SU-DHL-6 (cell line): Measurements from ENCODE around the gene ZNF536.

Experiments used
- H2AFZ ChIP-seq: fragments of 200-600 bp; sonication (generic); 2 replicates; pipeline ENCODE4 v1.6.1; 2014; ENCODE audit warnings: low read depth, mild to moderate bottlenecking, moderate library complexity, mixed read lengths, antibody characterized with exemption, low read length; ENCODE audit not compliant: severe bottlenecking
- H3F3A ChIP-seq: fragments of 200-600 bp; shearing (Covaris generic); 2 replicates; pipeline ENCODE4 v1.6.0; 2016; ENCODE audit warnings: antibody characterized with exemption, mild to moderate bottlenecking; ENCODE audit not compliant: insufficient read depth
- H3K27ac ChIP-seq: fragments of 200-600 bp; sonication (generic); 2 replicates; pipeline ENCODE4 v1.5.1; 2016; ENCODE audit warnings: low read depth, mild to moderate bottlenecking, low read length, moderate library complexity, mixed read lengths
- H3K27me3 ChIP-seq: fragments of 200-600 bp; sonication (generic), shearing (Covaris generic); 2 replicates; pipeline ENCODE4 v1.6.0; 2014; ENCODE audit warnings: mild to moderate bottlenecking, low read length
- H3K36me3 ChIP-seq: fragments of 200-600 bp; sonication (generic); 2 replicates; pipeline ENCODE4 v1.6.1; 2014; ENCODE audit warnings: mild to moderate bottlenecking, low read length, mixed read lengths
- H3K4me2 ChIP-seq: fragments of 300-600, 200-600 bp; shearing (Covaris generic), sonication (generic); 2 replicates; pipeline ENCODE4 v1.6.0; 2014; ENCODE audit warnings: low read length, low read depth, mild to moderate bottlenecking; ENCODE audit not compliant: poor library complexity, severe bottlenecking
- H3K4me3 ChIP-seq: fragments of 200-600 bp; sonication (generic); 2 replicates; pipeline ENCODE4 v1.5.1; 2014; ENCODE audit warnings: antibody characterized with exemption, low read length, mild to moderate bottlenecking, mixed read lengths; ENCODE audit not compliant: insufficient read depth, poor library complexity, severe bottlenecking
- H3K79me2 ChIP-seq: fragments of 200-600 bp; sonication (generic); 2 replicates; pipeline ENCODE4 v1.6.1; 2014; ENCODE audit warnings: mild to moderate bottlenecking, low read length, moderate library complexity; ENCODE audit not compliant: insufficient read depth
- H3K9ac ChIP-seq: fragments of 200-600 bp; sonication (generic); 2 replicates; pipeline ENCODE4 v1.7.0; 2014; ENCODE audit warnings: mild to moderate bottlenecking, low read length
- H3K9me2 ChIP-seq: fragments of 200-600 bp; sonication (generic); replicated peaks from 2 replicates; pipeline ENCODE4 v1.6.1; 2014; ENCODE audit warnings: low read length; ENCODE audit not compliant: insufficient read depth
- H3K9me3 ChIP-seq: fragments of 200-600 bp; sonication (generic); 2 replicates; pipeline ENCODE4 v1.6.1; 2014; ENCODE audit warnings: low read length, mixed read lengths; ENCODE audit not compliant: insufficient read depth
- H4K20me1 ChIP-seq: fragments of 200-600 bp; sonication (generic); 2 replicates; pipeline ENCODE4 v1.6.1; 2014; ENCODE audit warnings: low read depth, mild to moderate bottlenecking, antibody characterized with exemption, low read length, moderate library complexity, mixed read lengths
- CTCF ChIP-seq: fragments of 200-600 bp; sonication (generic); IDR thresholded peaks from one replicate; pipeline ENCODE4 v1.5.1; 2017; ENCODE audit warnings: antibody characterized with exemption, mild to moderate bottlenecking, low read length, moderate library complexity; ENCODE audit not compliant: insufficient read depth, poor library complexity, severe bottlenecking
- EZH2phosphoT487 ChIP-seq: fragments of 200-600 bp; sonication (generic), shearing (Covaris generic); conservative IDR thresholded peaks from 2 replicates; pipeline ENCODE4 v1.6.1; 2018; ENCODE audit warnings: mild to moderate bottlenecking, antibody characterized with exemption, low read length, moderate library complexity, mixed read lengths

ZNF536 gene

GRCh38 chr19:30341611-30342201 lies 30.5 kb upstream of the ZNF536 start:
- H3K4me2 ChIP-seq: no peak overlapping the region
- H3K27ac ChIP-seq: no peak overlapping the region
- no peaks in the 10 kb centered on the region for H3K36me3 ChIP-seq
- no peaks in the 10 kb centered on the region for H3K79me2 ChIP-seq
- no peak overlapping the region for H2AFZ ChIP-seq
- H3K9me2 ChIP-seq: no peaks in the 10 kb centered on the region
- H3K4me3 ChIP-seq: no peak overlapping the region
- no peaks in the 10 kb centered on the region for H3K9me3 ChIP-seq
- no peak overlapping the region for H3K9ac ChIP-seq
- no peaks in the 10 kb centered on the region for H4K20me1 ChIP-seq
- no peak for TF ChIP-seq CTCF
- no peak for TF ChIP-seq EZH2phosphoT487
- no peaks in the 10 kb centered on the region for H3F3A ChIP-seq
- H3K27me3 ChIP-seq: no peaks in the 10 kb centered on the region

- Histone ChIP-seq H3K9ac (no peak overlapping the region), H3K27ac (no peak overlapping the region), H4K20me1 (no peaks in the 10 kb centered on the region), H3K79me2 (no peaks in the 10 kb centered on the region), H3K27me3 (no peaks in the 10 kb centered on the region), H3K9me2 (no peaks in the 10 kb centered on the region), H3K4me2 (no peak overlapping the region), H3K4me3 (no peak overlapping the region), H3K9me3 (no peaks in the 10 kb centered on the region), H3F3A (no peaks in the 10 kb centered on the region), H2AFZ (no peak overlapping the region), H3K36me3 (no peaks in the 10 kb centered on the region)
- TF ChIP-seq EZH2phosphoT487 (no peak), CTCF (no peak)
Observed at GRCh38 chr19:30342901-30343300, 29.3 kb upstream of the ZNF536 start.

GRCh38 chr19:30344446-30345425 lies 27.4 kb upstream of the ZNF536 start:
- no peak overlapping the region for H3K27ac ChIP-seq
- no peaks in the 10 kb centered on the region for H3K36me3 ChIP-seq
- H3K79me2 ChIP-seq: no peaks in the 10 kb centered on the region
- H3K9me2 ChIP-seq: no peaks in the 10 kb centered on the region
- H2AFZ ChIP-seq: no peak overlapping the region
- TF ChIP-seq CTCF (no peak), EZH2phosphoT487 (no peak)
- no peaks in the 10 kb centered on the region for H3K27me3 ChIP-seq
- H4K20me1 ChIP-seq: no peaks in the 10 kb centered on the region
- no peak overlapping the region for H3K4me2 ChIP-seq
- H3K9ac ChIP-seq: no peak overlapping the region
- no peak overlapping the region for H3K4me3 ChIP-seq
- H3K9me3 ChIP-seq: no peaks in the 10 kb centered on the region
- H3F3A ChIP-seq: no peaks in the 10 kb centered on the region
